GM12878 (cell line): ENCODE results near the gene ITCH.
"Not testable (repeated sequence)": the region's sequence is repeated elsewhere in the genome, so short reads cannot be mapped to it uniquely, and the experiment has no call there.

Source experiments
- KAT2A ChIP-seq: conservative IDR thresholded peaks from 2 replicates; pipeline ENCODE4 v1.6.1; 2011; ENCODE audit warnings: low read depth, low read length; ENCODE audit not compliant: control insufficient read depth
- KDM1A ChIP-seq: fragments of 200-600 bp; sonication (generic); IDR thresholded peaks from 2 replicates; pipeline ENCODE4 v1.6.1; 2016; ENCODE audit warnings: borderline replicate concordance
- MAX ChIP-seq: IDR thresholded peaks from 2 replicates; pipeline ENCODE4 v1.6.1; 2012; ENCODE audit warnings: low read depth, low read length, improper control_type of control experiment
- NFXL1 ChIP-seq: fragments of 450-650 bp; IDR thresholded peaks from 2 replicates; pipeline ENCODE4 v1.6.1; 2017; ENCODE audit warnings: antibody characterized with exemption, mild to moderate bottlenecking, borderline replicate concordance
- POU2F2 ChIP-seq: IDR thresholded peaks from 3 replicates; pipeline ENCODE4 v1.6.1; 2011; ENCODE audit warnings: low read depth, mild to moderate bottlenecking, low read length, borderline replicate concordance
- RELB ChIP-seq: fragments of 450-650 bp; IDR thresholded peaks from 2 replicates; pipeline ENCODE4 v1.6.1; 2017; ENCODE audit warnings: low read depth, mild to moderate bottlenecking, moderate library complexity
- TF ChIP-seq, protein P1 (sequence below), 3 experiments: IDR thresholded peaks in 2 of 3; conservative IDR thresholded peaks in 1 of 3; 2 replicates each; pipeline ENCODE4 v1.5.1; 2011; ENCODE audit warnings: low read depth in 3 of 3, low read length in 3 of 3, mild to moderate bottlenecking in 3 of 3, control low read depth in 2 of 3, moderate library complexity in 2 of 3, inconsistent platforms in 1 of 3, mixed read lengths in 1 of 3; ENCODE audit not compliant: control insufficient read depth in 2 of 3, insufficient read depth in 1 of 3; ENCODE audit errors: extremely low read depth in 1 of 3
- TF ChIP-seq, protein P2 (sequence below): IDR thresholded peaks from 2 replicates; pipeline ENCODE4 v1.6.1; 2011; ENCODE audit warnings: low read depth, low read length, improper control_type of control experiment, borderline replicate concordance
- TF ChIP-seq, protein P3 (sequence below): fragments of 150-350 bp; IDR thresholded peaks from 2 replicates; pipeline ENCODE4 v1.6.1; 2016; ENCODE audit warnings: low read depth, low read length

DNA sequence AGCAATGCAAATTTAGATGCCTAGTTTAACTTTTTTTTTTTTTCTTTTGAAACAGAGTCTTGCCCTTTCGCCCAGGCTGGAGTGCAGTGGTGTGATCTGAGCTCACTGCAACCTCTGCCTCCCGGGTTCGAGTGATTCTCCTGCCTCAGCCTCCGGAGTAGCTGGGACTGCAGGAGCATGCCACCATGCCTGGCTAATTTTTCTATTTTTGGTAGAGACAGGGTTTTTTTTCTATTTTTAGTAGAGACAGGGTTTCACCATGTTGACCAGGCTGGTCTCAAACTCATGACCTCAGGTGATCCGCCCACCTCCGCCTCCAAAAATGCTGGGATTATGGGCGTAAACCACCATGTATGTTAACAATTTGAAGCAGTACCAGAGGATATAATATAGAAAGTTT, 155.8 kb downstream of the ITCH start:
- not testable (repeated sequence) for TF ChIP-seq RELB, KAT2A, KDM1A, POU2F2, MAX, NFXL1
- TF ChIP-seq, protein P1, sequence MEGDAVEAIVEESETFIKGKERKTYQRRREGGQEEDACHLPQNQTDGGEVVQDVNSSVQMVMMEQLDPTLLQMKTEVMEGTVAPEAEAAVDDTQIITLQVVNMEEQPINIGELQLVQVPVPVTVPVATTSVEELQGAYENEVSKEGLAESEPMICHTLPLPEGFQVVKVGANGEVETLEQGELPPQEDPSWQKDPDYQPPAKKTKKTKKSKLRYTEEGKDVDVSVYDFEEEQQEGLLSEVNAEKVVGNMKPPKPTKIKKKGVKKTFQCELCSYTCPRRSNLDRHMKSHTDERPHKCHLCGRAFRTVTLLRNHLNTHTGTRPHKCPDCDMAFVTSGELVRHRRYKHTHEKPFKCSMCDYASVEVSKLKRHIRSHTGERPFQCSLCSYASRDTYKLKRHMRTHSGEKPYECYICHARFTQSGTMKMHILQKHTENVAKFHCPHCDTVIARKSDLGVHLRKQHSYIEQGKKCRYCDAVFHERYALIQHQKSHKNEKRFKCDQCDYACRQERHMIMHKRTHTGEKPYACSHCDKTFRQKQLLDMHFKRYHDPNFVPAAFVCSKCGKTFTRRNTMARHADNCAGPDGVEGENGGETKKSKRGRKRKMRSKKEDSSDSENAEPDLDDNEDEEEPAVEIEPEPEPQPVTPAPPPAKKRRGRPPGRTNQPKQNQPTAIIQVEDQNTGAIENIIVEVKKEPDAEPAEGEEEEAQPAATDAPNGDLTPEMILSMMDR (IDR thresholded peaks at IDR 0.05 in 2 of 3, conservative IDR thresholded peaks at IDR 0.05 in 1 of 3; ENCODE audit: control insufficient read depth in 2 of 3, extremely low read depth in 1 of 3, insufficient read depth in 1 of 3, low read depth in 3 of 3, low read length in 3 of 3): not testable (repeated sequence)
- TF ChIP-seq, protein P2, sequence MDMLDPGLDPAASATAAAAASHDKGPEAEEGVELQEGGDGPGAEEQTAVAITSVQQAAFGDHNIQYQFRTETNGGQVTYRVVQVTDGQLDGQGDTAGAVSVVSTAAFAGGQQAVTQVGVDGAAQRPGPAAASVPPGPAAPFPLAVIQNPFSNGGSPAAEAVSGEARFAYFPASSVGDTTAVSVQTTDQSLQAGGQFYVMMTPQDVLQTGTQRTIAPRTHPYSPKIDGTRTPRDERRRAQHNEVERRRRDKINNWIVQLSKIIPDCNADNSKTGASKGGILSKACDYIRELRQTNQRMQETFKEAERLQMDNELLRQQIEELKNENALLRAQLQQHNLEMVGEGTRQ: not testable (repeated sequence)
- TF ChIP-seq, protein P3, sequence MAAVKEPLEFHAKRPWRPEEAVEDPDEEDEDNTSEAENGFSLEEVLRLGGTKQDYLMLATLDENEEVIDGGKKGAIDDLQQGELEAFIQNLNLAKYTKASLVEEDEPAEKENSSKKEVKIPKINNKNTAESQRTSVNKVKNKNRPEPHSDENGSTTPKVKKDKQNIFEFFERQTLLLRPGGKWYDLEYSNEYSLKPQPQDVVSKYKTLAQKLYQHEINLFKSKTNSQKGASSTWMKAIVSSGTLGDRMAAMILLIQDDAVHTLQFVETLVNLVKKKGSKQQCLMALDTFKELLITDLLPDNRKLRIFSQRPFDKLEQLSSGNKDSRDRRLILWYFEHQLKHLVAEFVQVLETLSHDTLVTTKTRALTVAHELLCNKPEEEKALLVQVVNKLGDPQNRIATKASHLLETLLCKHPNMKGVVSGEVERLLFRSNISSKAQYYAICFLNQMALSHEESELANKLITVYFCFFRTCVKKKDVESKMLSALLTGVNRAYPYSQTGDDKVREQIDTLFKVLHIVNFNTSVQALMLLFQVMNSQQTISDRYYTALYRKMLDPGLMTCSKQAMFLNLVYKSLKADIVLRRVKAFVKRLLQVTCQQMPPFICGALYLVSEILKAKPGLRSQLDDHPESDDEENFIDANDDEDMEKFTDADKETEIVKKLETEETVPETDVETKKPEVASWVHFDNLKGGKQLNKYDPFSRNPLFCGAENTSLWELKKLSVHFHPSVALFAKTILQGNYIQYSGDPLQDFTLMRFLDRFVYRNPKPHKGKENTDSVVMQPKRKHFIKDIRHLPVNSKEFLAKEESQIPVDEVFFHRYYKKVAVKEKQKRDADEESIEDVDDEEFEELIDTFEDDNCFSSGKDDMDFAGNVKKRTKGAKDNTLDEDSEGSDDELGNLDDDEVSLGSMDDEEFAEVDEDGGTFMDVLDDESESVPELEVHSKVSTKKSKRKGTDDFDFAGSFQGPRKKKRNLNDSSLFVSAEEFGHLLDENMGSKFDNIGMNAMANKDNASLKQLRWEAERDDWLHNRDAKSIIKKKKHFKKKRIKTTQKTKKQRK: not testable (repeated sequence)
